ENCODE measurements around the gene PCDHA4.
"Not testable (repeated sequence)": the region's sequence is repeated elsewhere in the genome, so short reads cannot be mapped to it uniquely, and the experiment has no call there.

Gene PCDHA4

GRCh38 chr5:140821375-140822280, 14.8 kb downstream of the PCDHA4 start, which contains the start of gene PCDHA5:
Gene PCDHA5, plus strand, starts transcription at chr5:140821613.
- no peak for DNase-seq (ENCODE audit: low read depth in 2 of 2)

- DNase-seq (ENCODE audit: low read depth in 2 of 2) = no peak
These were observed 15.4 kb downstream of the PCDHA4 start for GRCh38 chr5:140822281-140822629.

GRCh38 chr5:140822969-140823368, 16.1 kb downstream of the PCDHA4 start:
- not testable (repeated sequence) for DNase-seq (ENCODE audit: low read depth in 2 of 2)

- no peak for DNase-seq (ENCODE audit: low read depth in 2 of 2)
These were observed 16.6 kb downstream of the PCDHA4 start for GRCh38 chr5:140823475-140823874.

GRCh38 chr5:140827704-140828361, 21.0 kb downstream of the PCDHA4 start, which contains the start of gene PCDHA6:
Gene PCDHA6, plus strand, starts transcription at chr5:140827960. Its CDS starts 132 bp downstream, at chr5:140828092.
- no peak for DNase-seq (ENCODE audit: low read depth in 2 of 2)

GRCh38 chr5:140828362-140828737, 21.5 kb downstream of the PCDHA4 start:
- no peak for DNase-seq (ENCODE audit: low read depth in 2 of 2)

GRCh38 chr5:140829511-140830501, 22.9 kb downstream of the PCDHA4 start:
- not testable (repeated sequence) for DNase-seq (ENCODE audit: low read depth in 2 of 2)

GRCh38 chr5:140833993-140834392, 27.1 kb downstream of the PCDHA4 start, which contains the start of gene PCDHA7:
Gene PCDHA7, plus strand, starts transcription at chr5:140834269. Its CDS starts 115 bp downstream, at chr5:140834384.
- no peak for DNase-seq (ENCODE audit: low read depth in 2 of 2)

- not testable (repeated sequence) for DNase-seq (ENCODE audit: low read depth in 2 of 2)
These were observed 27.7 kb downstream of the PCDHA4 start for GRCh38 chr5:140834439-140835008.

GRCh38 chr5:140835622-140836510, 29.0 kb downstream of the PCDHA4 start:
- no peak for DNase-seq (ENCODE audit: low read depth in 2 of 2)

- no peak for DNase-seq (ENCODE audit: low read depth in 2 of 2)
These were observed 34.4 kb downstream of the PCDHA4 start, which contains the start of gene PCDHA8 for GRCh38 chr5:140840978-140841962. Gene PCDHA8, plus strand, starts transcription at chr5:140841187. Its CDS starts 135 bp downstream, at chr5:140841322.

GRCh38 chr5:140842798-140843733, 36.2 kb downstream of the PCDHA4 start:
- DNase-seq (ENCODE audit: low read depth in 2 of 2) = no peak

- DNase-seq (ENCODE audit: low read depth in 2 of 2) = not testable (repeated sequence)
These were observed 41.6 kb downstream of the PCDHA4 start, which contains the start of gene PCDHA9 for GRCh38 chr5:140848139-140849102. Gene PCDHA9, plus strand, starts transcription at chr5:140848382. Its CDS starts 114 bp downstream, at chr5:140848496.

- not testable (repeated sequence) for DNase-seq (ENCODE audit: low read depth in 2 of 2)
These were observed 43.2 kb downstream of the PCDHA4 start for GRCh38 chr5:140849831-140850634.
